Psoas muscle (tissue), 8 donors: ENCODE measurements around the gene TAAR1. TPM values are rescaled to one million over a fixed set of nuclear protein-coding genes. Genes with fewer than 3 reads are reported as not detected.
"Not testable (repeated sequence)": the region's sequence is repeated elsewhere in the genome, so short reads cannot be mapped to it uniquely, and the experiment has no call there.

Experiments used
- ATAC-seq, 4 donors: fragments of 200-7000 bp; cut with Tn5 transposase; one replicate each; pipeline ENCODE4 v1.9.1; 2020; ENCODE audit warnings: moderate library complexity in 3 of 4, mild to moderate bottlenecking in 2 of 4
- DNase-seq, 2 donors: peaks; one replicate each; pipeline ENCODE4 v3.0.0-alpha.2; 2020
- H3K27ac ChIP-seq: fragments of 200-600 bp; one replicate; pipeline ENCODE4 v1.8.0; 2022
- H3K27me3 ChIP-seq, 3 donors: fragments of 200-600 bp in 1 of 3; one replicate each; pipeline versions ENCODE4 v1.6.1 to v1.8.0; 2013 to 2022; ENCODE audit warnings: low read length in 2 of 3, mild to moderate bottlenecking in 2 of 3, moderate library complexity in 1 of 3; ENCODE audit not compliant: insufficient read depth in 3 of 3
- H3K36me3 ChIP-seq, 2 donors: fragments of 200-600 bp in 1 of 2; one replicate each; pipeline versions ENCODE4 v1.6.1 to v1.8.0; 2013 to 2022; ENCODE audit warnings: low read depth in 1 of 2, mild to moderate bottlenecking in 1 of 2, moderate library complexity in 1 of 2; ENCODE audit not compliant: insufficient read depth in 1 of 2
- H3K4me1 ChIP-seq: fragments of 200-600 bp; one replicate; pipeline ENCODE4 v1.8.0; 2022
- H3K4me3 ChIP-seq: fragments of 200-600 bp; one replicate; pipeline ENCODE4 v1.8.0; 2022; ENCODE audit warnings: mild to moderate bottlenecking
- H3K9me3 ChIP-seq: fragments of 200-600 bp; one replicate; pipeline ENCODE4 v1.8.0; 2022
- WGBS, 3 donors: extraction: QIAGEN DNeasy Blood & Tissue Kit; methylation state at CpG; one replicate each; pipeline versions ENCODE4 v1.1.6 to v1.1.7; 2013; 5-methylcytosine and 5-hydroxymethylcytosine counted together
- intact Hi-C, 2 donors: fragments of 100-400 bp; cut with DNase I; formaldehyde crosslinking; loops; one replicate each; pipeline versions ENCODE4 v1.11.0 to v1.14.2; 2022
- polyA plus RNA-seq, 3 donors: library from polyadenylated mRNA; stranded (reverse); fragments of 200-250 nt; gene quantifications; one replicate each; pipeline ENCODE4 v1.2.3, GENCODE V29; 2013
- total RNA-seq, 4 donors: library from RNA; stranded (reverse); fragmentation: NEBNext Ultra II Directional in 2 of 4; extraction: Animal tissue kit (Norgen Biotek cat#: 25700) in 2 of 4; gene quantifications; one replicate each; pipeline versions ENCODE4 v1.2.1 to v1.2.4, GENCODE V29; 2021 to 2023
- TF ChIP-seq, protein P1 (sequence below): fragments of 200-600 bp; IDR thresholded peaks from one replicate; pipeline ENCODE4 v1.8.0; 2022; ENCODE audit warnings: antibody characterized with exemption
- donor health status: healthy with polysubstance abuse.
- donor health status: DM: no; HTN: no; CAD: no; lungs with moderate emphysema.
- donor health status: Bipolar disorder and iron deficiency.
- donor health status: healthy.
- donor health status: DM: yes; HTN: yes; CAD: no.
- donor health status: DM: no; HTN: no; CAD: no.
- donor health status: DM: no; HTN: no; CAD: no.
- donor health status: DM: yes; HTN: yes; CAD: no.

The TAAR1 gene
- total and polyA plus RNA-seq, 7 donors: not detected

- Histone ChIP-seq H3K27me3 (peaks cover 0 to 10% (median 0%) of the 10 kb centered on the region in 3 donors), H3K27ac (no peak overlapping the region), H3K4me3 (no peak overlapping the region), H3K36me3 (no peaks in the 10 kb centered on the region), H3K4me1 (no peaks in the 10 kb centered on the region), H3K9me3 (no peaks in the 10 kb centered on the region)
- WGBS, 3 donors: 84 to 94% (median 91%) methylated on average over 3 of the region's 3 CpGs
- no peak for DNase-seq
- intact Hi-C loops: no loop called here
- TF ChIP-seq, protein P1, sequence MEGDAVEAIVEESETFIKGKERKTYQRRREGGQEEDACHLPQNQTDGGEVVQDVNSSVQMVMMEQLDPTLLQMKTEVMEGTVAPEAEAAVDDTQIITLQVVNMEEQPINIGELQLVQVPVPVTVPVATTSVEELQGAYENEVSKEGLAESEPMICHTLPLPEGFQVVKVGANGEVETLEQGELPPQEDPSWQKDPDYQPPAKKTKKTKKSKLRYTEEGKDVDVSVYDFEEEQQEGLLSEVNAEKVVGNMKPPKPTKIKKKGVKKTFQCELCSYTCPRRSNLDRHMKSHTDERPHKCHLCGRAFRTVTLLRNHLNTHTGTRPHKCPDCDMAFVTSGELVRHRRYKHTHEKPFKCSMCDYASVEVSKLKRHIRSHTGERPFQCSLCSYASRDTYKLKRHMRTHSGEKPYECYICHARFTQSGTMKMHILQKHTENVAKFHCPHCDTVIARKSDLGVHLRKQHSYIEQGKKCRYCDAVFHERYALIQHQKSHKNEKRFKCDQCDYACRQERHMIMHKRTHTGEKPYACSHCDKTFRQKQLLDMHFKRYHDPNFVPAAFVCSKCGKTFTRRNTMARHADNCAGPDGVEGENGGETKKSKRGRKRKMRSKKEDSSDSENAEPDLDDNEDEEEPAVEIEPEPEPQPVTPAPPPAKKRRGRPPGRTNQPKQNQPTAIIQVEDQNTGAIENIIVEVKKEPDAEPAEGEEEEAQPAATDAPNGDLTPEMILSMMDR: no peak
- no peak for ATAC-seq
Measured at GRCh38 chr6:132686531-132686930, 27.5 kb upstream of the TAAR1 start.

GRCh38 chr6:132685009-132685408, 26.0 kb upstream of the TAAR1 start:
- Histone ChIP-seq H3K27ac (no peak overlapping the region), H3K4me3 (no peak overlapping the region), H3K36me3 (no peaks in the 10 kb centered on the region), H3K27me3 (peaks cover 0 to 10% (median 0%) of the 10 kb centered on the region in 3 donors), H3K4me1 (no peaks in the 10 kb centered on the region), H3K9me3 (no peaks in the 10 kb centered on the region)
- ATAC-seq: no peak
- TF ChIP-seq, protein P1: no peak
- DNase-seq: no peak
- intact Hi-C loops: no loop called here
- 66 to 69% (median 67%) methylated on average over 3 of the region's 3 CpGs for WGBS, 3 donors

DNA sequence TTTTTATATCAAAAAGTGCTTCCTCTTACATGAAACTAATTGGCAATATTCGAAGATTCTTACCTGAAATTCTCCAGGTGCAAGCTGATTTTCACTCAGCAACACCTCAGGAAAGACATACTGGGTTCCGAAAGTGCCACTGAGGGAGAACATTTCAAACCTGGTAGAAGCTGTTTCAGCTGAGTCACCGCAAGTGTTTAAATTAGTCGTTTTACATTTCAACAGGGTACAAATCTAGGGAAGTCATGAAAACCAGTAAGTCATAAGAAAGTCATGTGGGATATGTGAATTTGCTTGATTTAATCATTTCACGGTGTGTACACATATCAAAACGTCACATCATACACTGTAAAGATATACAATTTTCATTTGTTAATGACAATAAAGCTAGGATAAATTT, 25.3 kb upstream of the TAAR1 start:
- H3K4me3 ChIP-seq: no peak overlapping the region
- 77 to 82% (median 80%) methylated on average over 6 of the region's 6 CpGs for WGBS, 3 donors
- intact Hi-C loops: no loop called here

DNA sequence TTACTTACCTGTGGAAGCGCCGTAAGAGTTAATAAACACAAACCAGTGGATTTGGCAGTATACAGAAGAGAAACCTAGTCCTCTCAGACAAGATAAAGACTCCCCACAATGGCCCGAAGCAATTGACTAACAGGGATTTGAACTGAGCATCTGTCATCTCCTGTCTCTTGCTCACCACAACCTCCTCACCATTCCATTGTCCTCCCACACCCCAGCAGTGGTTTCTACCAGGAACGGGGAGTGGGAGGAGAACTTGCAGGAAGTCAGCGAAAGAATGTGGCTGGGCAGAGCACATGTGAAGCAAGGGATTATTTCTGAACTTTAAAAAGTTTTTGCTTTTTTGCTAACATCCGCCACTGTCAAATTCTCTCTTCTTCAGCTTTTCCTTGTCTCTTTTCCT, 24.6 kb upstream of the TAAR1 start:
- DNase-seq: no peak
- H3K27ac ChIP-seq: no peak overlapping the region
- TF ChIP-seq, protein P1: no peak
- intact Hi-C loops: no loop called here
- H3K9me3 ChIP-seq: no peaks in the 10 kb centered on the region
- H3K36me3 ChIP-seq: no peaks in the 10 kb centered on the region
- no peak for ATAC-seq
- 63 to 81% (median 80%) methylated on average over 6 of the region's 6 CpGs for WGBS, 3 donors
- H3K4me3 ChIP-seq: no peak overlapping the region
- H3K4me1 ChIP-seq: no peaks in the 10 kb centered on the region
- H3K27me3 ChIP-seq: peaks cover 0 to 5% (median 0%) of the 10 kb centered on the region in 3 donors

More for the DNA sequence above, 25.3 kb upstream of the TAAR1 start:
- no peaks in the 10 kb centered on the region for H3K4me1 ChIP-seq
- H3K27ac ChIP-seq: no peak overlapping the region
- H3K27me3 ChIP-seq: peaks cover 0 to 5% (median 0%) of the 10 kb centered on the region in 3 donors
- H3K36me3 ChIP-seq: no peaks in the 10 kb centered on the region
- no peak for DNase-seq
- no peaks in the 10 kb centered on the region for H3K9me3 ChIP-seq
- no peak for ATAC-seq
- TF ChIP-seq, protein P1: no peak

DNA sequence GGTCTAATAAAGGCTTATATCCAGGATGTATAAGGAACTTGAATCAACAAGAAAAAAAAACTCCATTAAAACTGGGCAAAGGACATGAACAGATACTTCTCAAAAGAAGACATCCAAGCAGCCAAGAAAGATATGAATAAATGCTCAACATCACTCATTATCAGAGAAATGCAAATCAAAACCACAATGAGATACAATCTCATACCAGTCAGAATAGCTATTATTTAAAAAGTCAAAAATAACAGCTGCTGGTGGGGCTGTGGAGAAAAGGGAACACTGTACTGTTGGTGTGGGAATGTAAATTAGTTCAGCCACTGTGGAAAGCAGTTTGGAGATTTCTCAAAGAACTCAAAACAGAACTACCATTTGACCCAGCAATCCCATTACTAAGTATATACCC, 20.1 kb upstream of the TAAR1 start:
- intact Hi-C loops: loop anchor here in 1 of 2 donors (10.0 kb wide), 1 partner anchor 86 kb away; no protein-coding TSS in a partner anchor

More for the DNA sequence above, 20.1 kb upstream of the TAAR1 start:
- H3K36me3 ChIP-seq, DNase-seq, H3K27ac ChIP-seq, H3K4me3 ChIP-seq, H3K27me3 ChIP-seq, H3K9me3 ChIP-seq, H3K4me1 ChIP-seq, ATAC-seq: not testable (repeated sequence)
